ENCODE data around the gene FLNB. TPM values are rescaled to one million over a fixed set of nuclear protein-coding genes. Genes with fewer than 3 reads are reported as not detected.

Gene FLNB
- total RNA-seq, 1 donor from 2014 or later = 103 TPM

DNA sequence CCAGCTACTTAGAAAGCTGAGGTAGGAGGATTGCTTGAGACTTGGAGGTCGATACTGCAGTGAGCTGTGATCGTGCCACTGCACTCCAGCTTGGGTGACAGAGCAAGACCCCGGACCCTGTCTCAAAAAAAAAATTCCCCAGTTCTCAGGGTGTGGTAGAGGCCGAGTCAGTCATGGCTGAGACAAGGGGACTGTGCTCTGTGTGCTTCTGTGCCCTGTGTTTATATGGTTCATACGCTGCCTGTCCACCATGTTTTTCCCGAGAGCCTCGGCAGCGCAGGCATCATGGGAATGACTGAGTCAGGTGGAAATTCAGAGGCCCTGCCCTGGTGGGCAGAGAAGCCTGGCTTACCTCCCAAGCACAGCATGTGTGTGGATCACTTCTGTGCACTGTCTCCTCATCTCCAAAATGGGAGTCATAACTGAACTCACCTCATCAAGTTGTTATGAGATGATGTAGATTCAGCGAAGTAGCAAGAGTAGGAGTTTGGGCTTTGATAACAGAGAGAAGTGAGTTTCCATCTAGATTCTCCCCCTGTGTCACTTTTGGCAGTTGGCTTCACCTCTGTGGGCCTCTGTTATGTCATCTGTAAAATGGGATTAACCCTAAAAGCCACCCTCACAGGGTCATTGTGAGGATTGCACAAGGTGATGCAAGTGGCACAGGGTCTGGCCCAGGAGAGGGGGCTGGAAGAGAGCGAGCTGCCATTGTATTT lies 56.9 kb downstream of the FLNB start:
- H3K4me3 Mint-ChIP-seq (ENCODE audit: low read depth) = no peak overlapping the region
- peak overlapping the region; percentile 92 for H3K27ac Mint-ChIP-seq

DNA sequence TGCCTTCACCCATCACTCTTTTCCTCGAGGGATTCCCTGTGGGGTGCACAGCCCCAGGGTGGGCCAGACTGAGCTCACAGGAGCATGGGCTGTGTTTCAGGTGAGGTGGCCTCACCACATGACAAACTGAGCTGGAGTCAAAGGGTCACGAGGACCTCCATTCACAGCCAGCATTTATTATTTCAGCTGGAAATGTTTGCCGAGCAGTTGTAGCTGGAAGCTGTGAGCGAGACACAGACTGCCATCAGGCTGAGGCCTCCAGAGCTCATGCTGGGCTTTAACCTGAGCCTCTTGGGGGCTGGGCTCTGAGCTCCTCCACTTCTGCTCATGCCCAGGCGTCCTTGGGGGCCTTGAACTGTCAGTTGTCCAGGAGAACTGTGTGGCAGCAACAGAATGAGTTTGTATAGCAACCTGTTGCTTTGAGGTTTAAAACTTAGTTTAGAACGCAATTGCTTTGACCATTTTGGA lies 57.5 kb downstream of the FLNB start:
- H3K4me1 Mint-ChIP-seq (ENCODE audit: low read depth) = peaks cover 53% of the 10 kb centered on the region

More for the DNA sequence above, 56.9 kb downstream of the FLNB start:
- Mint-ChIP-seq H3K9me3 (ENCODE audit: low read depth) (no peaks in the 10 kb centered on the region), H3K4me1 (ENCODE audit: low read depth) (peaks cover 53% of the 10 kb centered on the region), H3K27me3 (no peaks in the 10 kb centered on the region), H3K36me3 (ENCODE audit: insufficient read depth) (no peaks in the 10 kb centered on the region)
- TF ChIP-seq, protein P1, sequence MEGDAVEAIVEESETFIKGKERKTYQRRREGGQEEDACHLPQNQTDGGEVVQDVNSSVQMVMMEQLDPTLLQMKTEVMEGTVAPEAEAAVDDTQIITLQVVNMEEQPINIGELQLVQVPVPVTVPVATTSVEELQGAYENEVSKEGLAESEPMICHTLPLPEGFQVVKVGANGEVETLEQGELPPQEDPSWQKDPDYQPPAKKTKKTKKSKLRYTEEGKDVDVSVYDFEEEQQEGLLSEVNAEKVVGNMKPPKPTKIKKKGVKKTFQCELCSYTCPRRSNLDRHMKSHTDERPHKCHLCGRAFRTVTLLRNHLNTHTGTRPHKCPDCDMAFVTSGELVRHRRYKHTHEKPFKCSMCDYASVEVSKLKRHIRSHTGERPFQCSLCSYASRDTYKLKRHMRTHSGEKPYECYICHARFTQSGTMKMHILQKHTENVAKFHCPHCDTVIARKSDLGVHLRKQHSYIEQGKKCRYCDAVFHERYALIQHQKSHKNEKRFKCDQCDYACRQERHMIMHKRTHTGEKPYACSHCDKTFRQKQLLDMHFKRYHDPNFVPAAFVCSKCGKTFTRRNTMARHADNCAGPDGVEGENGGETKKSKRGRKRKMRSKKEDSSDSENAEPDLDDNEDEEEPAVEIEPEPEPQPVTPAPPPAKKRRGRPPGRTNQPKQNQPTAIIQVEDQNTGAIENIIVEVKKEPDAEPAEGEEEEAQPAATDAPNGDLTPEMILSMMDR (IDR thresholded peaks at IDR 0.05; ENCODE audit: unreplicated experiment) = no peak
- no peak for DNase-seq (ENCODE audit: low spot score, unreplicated experiment)

DNA sequence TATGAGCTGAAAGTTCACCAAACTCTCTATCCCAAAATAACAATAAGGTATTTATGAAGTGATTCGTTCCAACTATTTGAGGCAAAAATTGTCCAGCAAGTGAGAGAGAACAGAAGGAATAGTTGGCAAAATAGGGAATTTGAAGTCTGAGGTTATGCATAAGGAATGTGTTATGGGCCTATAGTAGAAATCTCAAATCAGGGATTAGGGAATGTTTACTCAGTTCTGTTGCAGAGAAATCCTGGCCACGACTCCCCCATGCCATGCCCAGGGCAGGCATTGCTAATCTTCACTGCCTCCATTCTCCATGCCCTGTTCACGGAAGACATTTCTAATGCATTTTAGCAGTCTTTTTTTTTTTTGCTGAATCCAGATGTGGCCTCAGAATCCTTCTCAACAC lies 58.6 kb downstream of the FLNB start:
- Mint-ChIP-seq H3K27ac (peak overlapping the region; percentile 62), H3K4me1 (ENCODE audit: low read depth) (peaks cover 50% of the 10 kb centered on the region)

More for the DNA sequence above, 57.5 kb downstream of the FLNB start:
- DNase-seq (ENCODE audit: low spot score, unreplicated experiment) = no peak
- no peaks in the 10 kb centered on the region for H3K27me3 Mint-ChIP-seq
- H3K27ac Mint-ChIP-seq = peak overlapping the region; percentile 92
- TF ChIP-seq, protein P1 (IDR thresholded peaks at IDR 0.05; ENCODE audit: unreplicated experiment) = no peak
- no peak overlapping the region for H3K4me3 Mint-ChIP-seq (ENCODE audit: low read depth)
- H3K36me3 Mint-ChIP-seq (ENCODE audit: insufficient read depth) = no peaks in the 10 kb centered on the region
- no peaks in the 10 kb centered on the region for H3K9me3 Mint-ChIP-seq (ENCODE audit: low read depth)

GRCh38 chr3:58068122-58068809 lies 60.0 kb downstream of the FLNB start:
- Mint-ChIP-seq H3K4me1 (ENCODE audit: low read depth) (peaks cover 42% of the 10 kb centered on the region), H3K9me3 (ENCODE audit: low read depth) (no peaks in the 10 kb centered on the region), H3K27me3 (no peaks in the 10 kb centered on the region), H3K4me3 (ENCODE audit: low read depth) (no peak overlapping the region), H3K36me3 (ENCODE audit: insufficient read depth) (no peaks in the 10 kb centered on the region), H3K27ac (peak overlapping the region; percentile 49)
- no peak for DNase-seq (ENCODE audit: low spot score, unreplicated experiment)
- TF ChIP-seq, protein P1 (IDR thresholded peaks at IDR 0.05; ENCODE audit: unreplicated experiment) = no peak

More for the DNA sequence above, 58.6 kb downstream of the FLNB start:
- H3K36me3 Mint-ChIP-seq (ENCODE audit: insufficient read depth) = no peaks in the 10 kb centered on the region
- DNase-seq (ENCODE audit: low spot score, unreplicated experiment) = no peak
- no peaks in the 10 kb centered on the region for H3K9me3 Mint-ChIP-seq (ENCODE audit: low read depth)
- no peaks in the 10 kb centered on the region for H3K27me3 Mint-ChIP-seq
- no peak overlapping the region for H3K4me3 Mint-ChIP-seq (ENCODE audit: low read depth)
- TF ChIP-seq, protein P1 (IDR thresholded peaks at IDR 0.05; ENCODE audit: unreplicated experiment) = no peak

GRCh38 chr3:58071480-58071971 lies 63.3 kb downstream of the FLNB start:
- Mint-ChIP-seq H3K36me3 (ENCODE audit: insufficient read depth) (peaks cover 2% of the 10 kb centered on the region), H3K27me3 (no peaks in the 10 kb centered on the region), H3K27ac (no peak overlapping the region), H3K4me3 (ENCODE audit: low read depth) (no peak overlapping the region), H3K4me1 (ENCODE audit: low read depth) (peaks cover 31% of the 10 kb centered on the region), H3K9me3 (ENCODE audit: low read depth) (no peaks in the 10 kb centered on the region)
- TF ChIP-seq, protein P1 (IDR thresholded peaks at IDR 0.05; ENCODE audit: unreplicated experiment) = no peak
- no peak for DNase-seq (ENCODE audit: low spot score, unreplicated experiment)

All from progenitor cell of endocrine pancreas (in vitro differentiated cells).